Heart right ventricle (tissue), 16 donors: ENCODE data around the gene TBC1D14. TPM values are rescaled to one million over a fixed set of nuclear protein-coding genes. Genes with fewer than 3 reads are reported as not detected.
A peak's percentile ranks its signal among the peaks of the same experiment; 100 is the strongest.

Experiments
- ATAC-seq, 8 donors: fragments of 200-7000 bp; cut with Tn5 transposase; one replicate each; pipeline ENCODE4 v1.9.1; 2020; ENCODE audit warnings: mild to moderate bottlenecking in 8 of 8, moderate library complexity in 8 of 8, moderate number of reproducible peaks in 1 of 8
- DNase-seq, 2 donors: peaks; one replicate each; pipeline ENCODE4 v3.0.0-alpha.2; 2020
- H3K27ac ChIP-seq, 10 donors: fragments of 200-600 bp; sonication (generic) in 2 of 10; one replicate each; pipeline versions ENCODE4 v1.5.0 to v1.8.0; 2020 to 2022; ENCODE audit warnings: mild to moderate bottlenecking in 3 of 10
- H3K27me3 ChIP-seq, 7 donors: fragments of 200-600 bp; one replicate each; pipeline ENCODE4 v1.8.0; 2021 to 2022; ENCODE audit warnings: mild to moderate bottlenecking in 2 of 7
- H3K36me3 ChIP-seq, 9 donors: fragments of 200-600 bp; sonication (generic) in 1 of 9; one replicate each; pipeline versions ENCODE4 v1.5.0 to v1.8.0; 2020 to 2022; ENCODE audit warnings: mild to moderate bottlenecking in 2 of 9
- H3K4me1 ChIP-seq, 9 donors: fragments of 200-600 bp; sonication (generic) in 1 of 9; one replicate each; pipeline versions ENCODE4 v1.5.0 to v1.8.0; 2020 to 2022; ENCODE audit warnings: mild to moderate bottlenecking in 4 of 9
- H3K4me3 ChIP-seq, 10 donors: fragments of 200-600 bp; sonication (generic) in 2 of 10; one replicate each; pipeline versions ENCODE4 v1.5.0 to v1.8.0; 2020 to 2022; ENCODE audit warnings: mild to moderate bottlenecking in 7 of 10, moderate library complexity in 2 of 10
- H3K9me3 ChIP-seq, 11 donors: fragments of 200-600 bp in 10 of 11; sonication (generic) in 2 of 11; one replicate each; pipeline versions ENCODE4 v1.5.0 to v1.8.0; 2013 to 2022; ENCODE audit warnings: mild to moderate bottlenecking in 2 of 11, control low read depth in 1 of 11, moderate library complexity in 1 of 11
- CTCF ChIP-seq, 9 donors: fragments of 200-600 bp; sonication (generic) in 2 of 9; IDR thresholded peaks; one replicate each; pipeline versions ENCODE4 v1.5.0 to v1.8.0; 2021 to 2022; ENCODE audit warnings: antibody characterized with exemption in 9 of 9, mild to moderate bottlenecking in 5 of 9, moderate library complexity in 1 of 9
- WGBS, 2 donors: extraction: QIAGEN DNeasy Blood & Tissue Kit; methylation state at CpG; one replicate each; pipeline ENCODE4 v1.1.7; 2013; ENCODE audit warnings: inconsistent platforms in 1 of 2; 5-methylcytosine and 5-hydroxymethylcytosine counted together
- intact Hi-C, 10 donors: fragments of 100-400 bp; cut with DNase I; formaldehyde crosslinking; loops; one replicate each; pipeline versions ENCODE4 v1.11.1 to v1.14.2; 2022
- polyA plus RNA-seq, 2 donors: library from polyadenylated mRNA; stranded (reverse); fragments of 200-250 nt; gene quantifications; one replicate each; pipeline ENCODE4 v1.2.3, GENCODE V29; 2013
- total RNA-seq, 10 donors: library from RNA; stranded (reverse); fragmentation: NEBNext Ultra II Directional in 3 of 10; extraction: Animal tissue kit (Norgen Biotek cat#: 25700) in 3 of 10; gene quantifications; one replicate each; pipeline versions ENCODE4 v1.2.1 to v1.2.4, GENCODE V29; 2021 to 2023
- donor health status: Arrhythmogenic right ventricular cardiomyopathy.
- donor health status: ischemic (EF 13 %, LVEDD 7.1; RV severe dilation, severe dysfunction).
- donor health status: healthy with polysubstance abuse.
- donor health status: DM: no; HTN: yes; CAD: no.
- donor health status: DM: no; HTN: no; CAD: no.
- donor health status: ischemic (EF 25% LVEDD 6.9; RV normal size, moderate dysfunction).
- donor health status: ischemic (EF 25% LVEDD 5.7; RV mildly dilated, moderate dysfunction).
- donor health status: healthy.
- donor health status: DM: yes; HTN: yes; CAD: no.
- donor health status: Ischemic cardiomyopathy.
- donor health status: ischemic (EF 35%, LVEDD 5.7; RV mildly dilated, moderate dysfunction).
- donor health status: nonischemic (EF 11% LVEDD 7.7; RV severe dilation, severe dysfunction).
- donor health status: DM: yes; HTN: yes; CAD: no.
- donor health status: PGD.
- donor health status: ischemic (EF 29% LVEDD 5.4; RV normal size, mild dysfunction).
- donor health status: nonischemic (EF 23%, LVEDD 6.1; RV moderate dilation, normal function).

TBC1D14 gene
- total and polyA plus RNA-seq, 12 donors, result 10.5 to 43.7 (median 32.6) TPM

GRCh38 chr4:7048642-7049041 is 139.0 kb downstream of the TBC1D14 start:
- H3K4me3 ChIP-seq, result no peak overlapping the region
- intact Hi-C loops, result loop anchor here in 4 of 10 donors (10.0 kb wide), 2 partner anchors 64 to 334 kb away; partner anchors contain the start of gene BLOC1S4 (in 2 of the 4)
- no peaks in the 10 kb centered on the region for H3K27me3 ChIP-seq
- no peaks in the 10 kb centered on the region for H3K9me3 ChIP-seq
- WGBS, 2 donors, result 86 to 92% methylated on average over 12 of the region's 12 CpGs
- no peak for ATAC-seq
- no peak overlapping the region for H3K27ac ChIP-seq
- TF ChIP-seq CTCF (IDR thresholded peaks at IDR 0.05), result no peak
- peaks cover 0 to 27% (median under 1%) of the 10 kb centered on the region in 9 donors for H3K36me3 ChIP-seq
- no peak for DNase-seq
- H3K4me1 ChIP-seq, result peaks cover 23 to 90% (median 79%) of the 10 kb centered on the region in 9 donors

GRCh38 chr4:7049295-7049694 is 139.7 kb downstream of the TBC1D14 start:
- peaks cover 23 to 92% (median 79%) of the 10 kb centered on the region in 9 donors for H3K4me1 ChIP-seq
- no peaks in the 10 kb centered on the region for H3K27me3 ChIP-seq
- no peaks in the 10 kb centered on the region for H3K9me3 ChIP-seq
- no peak for TF ChIP-seq CTCF (IDR thresholded peaks at IDR 0.05)
- ATAC-seq, result no peak
- DNase-seq, result no peak
- H3K4me3 ChIP-seq, result no peak overlapping the region
- WGBS, 2 donors, result 74 to 93% methylated on average over 4 of the region's 4 CpGs
- intact Hi-C loops, result loop anchor here in 4 of 10 donors (10.0 kb wide), 2 partner anchors 64 to 334 kb away; partner anchors contain the start of gene BLOC1S4 (in 2 of the 4)
- peaks cover 0 to 33% (median 3%) of the 10 kb centered on the region in 9 donors for H3K36me3 ChIP-seq
- peak overlapping the region in 2 of 10 donors; percentile 21 to 55 for H3K27ac ChIP-seq

DNA sequence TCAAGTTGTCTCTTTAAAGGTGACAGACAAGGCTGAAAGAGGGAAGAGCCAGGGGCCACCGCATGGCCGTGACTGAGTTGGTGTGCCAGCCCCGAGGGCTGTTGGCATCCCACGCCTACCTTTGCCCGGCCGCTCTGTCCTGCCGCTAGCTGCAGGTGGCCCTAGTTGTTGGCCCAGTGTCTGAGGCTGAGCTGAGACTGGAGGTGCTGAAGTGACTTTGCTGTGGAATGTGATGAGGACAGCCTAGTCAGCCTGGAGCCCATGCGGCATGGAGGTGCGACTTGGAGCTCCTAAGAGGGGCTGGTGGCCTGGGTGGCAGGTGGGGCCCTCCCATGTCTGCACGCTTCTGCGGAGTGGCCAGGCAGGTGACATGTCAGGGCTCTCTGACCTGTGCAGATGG is 140.1 kb downstream of the TBC1D14 start:
- DNase-seq, result no peak
- peaks cover 20 to 87% (median 76%) of the 10 kb centered on the region in 9 donors for H3K4me1 ChIP-seq
- no peak for TF ChIP-seq CTCF (IDR thresholded peaks at IDR 0.05)
- H3K9me3 ChIP-seq, result no peaks in the 10 kb centered on the region
- peaks cover 0 to 38% (median 8%) of the 10 kb centered on the region in 9 donors for H3K36me3 ChIP-seq
- WGBS, 2 donors, result 65 to 77% methylated on average over 11 of the region's 11 CpGs
- no peak overlapping the region for H3K4me3 ChIP-seq
- H3K27ac ChIP-seq, result peak overlapping the region in 2 of 10 donors; percentile 21 to 55
- no peaks in the 10 kb centered on the region for H3K27me3 ChIP-seq
- intact Hi-C loops, result loop anchor here in 4 of 10 donors (10.0 kb wide), 2 partner anchors 65 to 335 kb away; partner anchors contain the start of gene BLOC1S4 (in 2 of the 4)
- ATAC-seq, result peak in 1 of 8 donors; percentile 7

GRCh38 chr4:7050481-7051143 is 141.0 kb downstream of the TBC1D14 start:
- peaks cover 14 to 78% (median 67%) of the 10 kb centered on the region in 9 donors for H3K4me1 ChIP-seq
- H3K27ac ChIP-seq, result peak overlapping the region in 2 of 10 donors; percentile 21 to 55
- WGBS, 2 donors, result 65 to 75% methylated on average over 36 of the region's 36 CpGs
- H3K36me3 ChIP-seq, result peaks cover 0 to 46% (median 14%) of the 10 kb centered on the region in 9 donors
- no peak for TF ChIP-seq CTCF (IDR thresholded peaks at IDR 0.05)
- H3K4me3 ChIP-seq, result no peak overlapping the region
- intact Hi-C loops, result no loop called here
- H3K27me3 ChIP-seq, result no peaks in the 10 kb centered on the region
- DNase-seq, result no peak
- H3K9me3 ChIP-seq, result no peaks in the 10 kb centered on the region
- ATAC-seq, result peak in 6 of 8 donors; percentile 11 to 43 (median 24)
